ENCODE data around the gene NDUFS6.

DNA sequence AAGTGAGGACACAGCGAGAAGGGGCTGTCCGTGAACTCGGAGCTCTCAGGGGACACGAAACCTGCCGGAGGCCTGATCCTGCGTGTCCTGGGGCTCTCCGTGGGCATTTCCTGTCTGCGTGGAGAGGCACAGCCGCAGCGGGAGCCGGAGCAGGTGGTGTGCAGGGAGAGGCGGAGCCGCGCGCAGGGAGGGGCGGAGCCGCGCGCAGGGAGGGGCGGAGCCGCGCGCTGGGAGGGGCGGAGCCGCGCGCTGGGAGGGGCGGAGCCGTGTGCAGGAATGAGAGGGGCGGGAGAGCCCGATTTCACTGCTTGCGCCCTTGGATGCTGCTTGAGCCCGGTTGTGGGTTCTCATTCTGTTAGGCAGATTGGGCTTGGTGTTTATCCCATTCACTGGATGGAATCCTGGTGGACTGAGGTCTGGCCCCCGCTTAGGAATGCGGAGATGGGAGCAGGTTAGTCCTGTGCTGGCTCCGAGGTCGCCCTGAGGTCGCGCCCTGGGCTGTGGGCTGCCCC, 26.7 kb downstream of the NDUFS6 start:
- no peak for TF ChIP-seq POLR2A (IDR thresholded peaks at IDR 0.05)
- TF ChIP-seq, protein P1, sequence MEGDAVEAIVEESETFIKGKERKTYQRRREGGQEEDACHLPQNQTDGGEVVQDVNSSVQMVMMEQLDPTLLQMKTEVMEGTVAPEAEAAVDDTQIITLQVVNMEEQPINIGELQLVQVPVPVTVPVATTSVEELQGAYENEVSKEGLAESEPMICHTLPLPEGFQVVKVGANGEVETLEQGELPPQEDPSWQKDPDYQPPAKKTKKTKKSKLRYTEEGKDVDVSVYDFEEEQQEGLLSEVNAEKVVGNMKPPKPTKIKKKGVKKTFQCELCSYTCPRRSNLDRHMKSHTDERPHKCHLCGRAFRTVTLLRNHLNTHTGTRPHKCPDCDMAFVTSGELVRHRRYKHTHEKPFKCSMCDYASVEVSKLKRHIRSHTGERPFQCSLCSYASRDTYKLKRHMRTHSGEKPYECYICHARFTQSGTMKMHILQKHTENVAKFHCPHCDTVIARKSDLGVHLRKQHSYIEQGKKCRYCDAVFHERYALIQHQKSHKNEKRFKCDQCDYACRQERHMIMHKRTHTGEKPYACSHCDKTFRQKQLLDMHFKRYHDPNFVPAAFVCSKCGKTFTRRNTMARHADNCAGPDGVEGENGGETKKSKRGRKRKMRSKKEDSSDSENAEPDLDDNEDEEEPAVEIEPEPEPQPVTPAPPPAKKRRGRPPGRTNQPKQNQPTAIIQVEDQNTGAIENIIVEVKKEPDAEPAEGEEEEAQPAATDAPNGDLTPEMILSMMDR (IDR thresholded peaks at IDR 0.05): no peak
- TF ChIP-seq EP300 (IDR thresholded peaks at IDR 0.05): no peak
- no peak for TF ChIP-seq POLR2AphosphoS5 (IDR thresholded peaks at IDR 0.05)
